A549 (cell line): ENCODE data around the gene AKNAD1. TPM values are rescaled to one million over a fixed set of nuclear protein-coding genes. Genes with fewer than 3 reads are reported as not detected.

Source experiments
- ATAC-seq, 2 experiments: fragments of 200-7000 bp in 1 of 2; fragments of >200 bp in 1 of 2; cut with Nextera tagmentation in 1 of 2; cut with Tn5 transposase in 1 of 2; 3 replicates each; pipeline versions ENCODE4 v1.8.0 to v1.9.1; 2018 to 2020; ENCODE audit warnings: mild to moderate bottlenecking in 1 of 2, moderate library complexity in 1 of 2
- CTCF ChIA-PET: fragments of 300-600 bp; sonication (Branson Sonifier 250); formaldehyde crosslinking; extraction: SDS; loops from one replicate; lab custom pipeline; 2021; ENCODE audit warnings: antibody characterized with exemption, inconsistent platforms; lab: Yijun Ruan, JAX
- POLR2A ChIA-PET: fragments of 350-600 bp; formaldehyde crosslinking; extraction: SDS; loops from one replicate; lab custom pipeline; 2021; ENCODE audit warnings: antibody characterized with exemption, inconsistent platforms; lab: Yijun Ruan, JAX
- DNase-seq, 2 experiments: peaks; one replicate each; pipeline versions ENCODE4 v3.0.0 to v3.0.0-alpha.2; 2011 to 2016; ENCODE audit warnings: low read depth in 1 of 2, low spot score in 1 of 2
- FAIRE-seq: peaks from 2 replicates; lab custom pipeline; 2011; peaks lifted over from hg19 to GRCh38; lab: Jason Lieb, UNC
- H3K27ac ChIP-seq, 2 experiments: fragments of >200 bp; sonication (Bioruptor Twin); formaldehyde crosslinking; 3 replicates each; pipeline ENCODE4 v1.5.1; 2016 to 2017
- H3K4me1 ChIP-seq: fragments of >200 bp; sonication (Bioruptor Twin); formaldehyde crosslinking; 3 replicates; pipeline ENCODE4 v1.6.1; 2016
- H3K4me2 ChIP-seq: fragments of >200 bp; sonication (Bioruptor Twin); formaldehyde crosslinking; 3 replicates; pipeline ENCODE4 v1.6.1; 2016
- H3K4me3 ChIP-seq: fragments of >200 bp; sonication (Bioruptor Twin); formaldehyde crosslinking; 3 replicates; pipeline ENCODE4 v1.5.1; 2016
- H3K9me3 ChIP-seq: fragments of >200 bp; sonication (Bioruptor Twin); formaldehyde crosslinking; 3 replicates; pipeline ENCODE4 v1.6.1; 2016
- CBX8 ChIP-seq: fragments of 200-600 bp; sonication (generic); IDR thresholded peaks from 2 replicates; pipeline ENCODE4 v1.6.1; 2016
- CEBPB ChIP-seq, 2 experiments: fragments of >200 bp in 1 of 2; sonication (Bioruptor Twin) in 1 of 2; formaldehyde crosslinking in 1 of 2; IDR thresholded peaks; 2 replicates each; pipeline ENCODE4 v1.6.1; 2012 to 2016
- CTCF ChIP-seq: fragments of >200 bp; sonication (Bioruptor Twin); formaldehyde crosslinking; IDR thresholded peaks from 3 replicates; pipeline ENCODE4 v1.5.1; 2016
- EHF ChIP-seq: fragments of 250-450 bp; sonication (Bioruptor Pico); IDR thresholded peaks from 2 replicates; pipeline ENCODE4 v1.5.0; 2020; ENCODE audit warnings: mild to moderate bottlenecking
- EHMT2 ChIP-seq: fragments of 200-600 bp; sonication (generic); IDR thresholded peaks from 2 replicates; pipeline ENCODE4 v1.6.1; 2016; ENCODE audit warnings: antibody characterized with exemption, low read depth, mild to moderate bottlenecking, moderate library complexity
- FOSB ChIP-seq: fragments of 250-450 bp; sonication (Bioruptor Pico); IDR thresholded peaks from 2 replicates; pipeline ENCODE4 v1.5.0; 2020; ENCODE audit warnings: mild to moderate bottlenecking, moderate library complexity
- FOXS1 ChIP-seq: fragments of 250-450 bp; sonication (Bioruptor Pico); IDR thresholded peaks from 2 replicates; pipeline ENCODE4 v1.5.0; 2020; ENCODE audit warnings: mild to moderate bottlenecking, moderate library complexity
- NFE2L2 ChIP-seq: fragments of 150-350 bp; conservative IDR thresholded peaks from 2 replicates; pipeline ENCODE4 v1.6.1; 2014; ENCODE audit warnings: low read length
- NR3C1 ChIP-seq: fragments of >200 bp; sonication (Bioruptor Twin); formaldehyde crosslinking; IDR thresholded peaks from 3 replicates; pipeline ENCODE4 v1.6.1; 2017
- PBX3 ChIP-seq: IDR thresholded peaks from 2 replicates; pipeline ENCODE4 v1.6.1; 2012
- POLR2AphosphoS2 ChIP-seq: conservative IDR thresholded peaks from 2 replicates; pipeline ENCODE4 v1.6.1; 2012; ENCODE audit warnings: low read length, improper control_type of control experiment, inconsistent platforms
- RCOR1 ChIP-seq: fragments of 150-350 bp; IDR thresholded peaks from 2 replicates; pipeline ENCODE4 v1.6.1; 2014; ENCODE audit warnings: antibody characterized with exemption, low read length, low read depth
- RFX5 ChIP-seq: fragments of 450-650 bp; IDR thresholded peaks from 2 replicates; pipeline ENCODE4 v1.7.1; 2014; ENCODE audit warnings: antibody characterized with exemption, mild to moderate bottlenecking, moderate library complexity
- TFCP2L1 ChIP-seq: fragments of 250-450 bp; sonication (Bioruptor Pico); IDR thresholded peaks from 2 replicates; pipeline ENCODE4 v1.5.0; 2021; ENCODE audit warnings: mild to moderate bottlenecking
- ZNF302 ChIP-seq: fragments of 250-450 bp; sonication (Bioruptor Pico); IDR thresholded peaks from 2 replicates; pipeline ENCODE4 v1.9.0; 2021; ENCODE audit warnings: inconsistent platforms, mild to moderate bottlenecking, moderate library complexity
- ZSCAN20 ChIP-seq: fragments of 250-450 bp; sonication (Bioruptor Pico); IDR thresholded peaks from 2 replicates; pipeline ENCODE4 v1.8.0; 2022; ENCODE audit warnings: mild to moderate bottlenecking, moderate library complexity
- WGBS: methylation state at CpG from one replicate; pipeline ENCODE4 v1.1.6; 2017; ENCODE audit errors: missing lambda C conversion rate; 5-methylcytosine and 5-hydroxymethylcytosine counted together
- polyA plus RNA-seq, 4 experiments: library from polyadenylated mRNA; depleted of rRNA in 3 of 4; stranded (reverse); fragments of >200 nt; fragmentation: RNase III in 1 of 4; extraction: RNeasy Plus Mini Kit Qiagen cat#74134 plus additional on column Dnase treatment in 1 of 4; gene quantifications; 2 replicates in 3 of 4; 3 replicates in 1 of 4; pipeline ENCODE4 v1.2.3, GENCODE V29; 2011 to 2017
- TF ChIP-seq, protein P1 (sequence below): fragments of 200-600 bp; sonication (generic); IDR thresholded peaks from 2 replicates; pipeline ENCODE4 v1.6.1; 2016; ENCODE audit warnings: antibody characterized with exemption, mild to moderate bottlenecking, moderate library complexity
- TF ChIP-seq, protein P2 (sequence below): IDR thresholded peaks from 2 replicates; pipeline ENCODE4 v1.6.1; 2012

Gene AKNAD1
- polyA plus RNA-seq, 2 of the 4 experiments (the other 2 are of a cell fraction): 0.56 to 1.3 TPM

- no peak for TF ChIP-seq RCOR1
- TF ChIP-seq, protein P1, sequence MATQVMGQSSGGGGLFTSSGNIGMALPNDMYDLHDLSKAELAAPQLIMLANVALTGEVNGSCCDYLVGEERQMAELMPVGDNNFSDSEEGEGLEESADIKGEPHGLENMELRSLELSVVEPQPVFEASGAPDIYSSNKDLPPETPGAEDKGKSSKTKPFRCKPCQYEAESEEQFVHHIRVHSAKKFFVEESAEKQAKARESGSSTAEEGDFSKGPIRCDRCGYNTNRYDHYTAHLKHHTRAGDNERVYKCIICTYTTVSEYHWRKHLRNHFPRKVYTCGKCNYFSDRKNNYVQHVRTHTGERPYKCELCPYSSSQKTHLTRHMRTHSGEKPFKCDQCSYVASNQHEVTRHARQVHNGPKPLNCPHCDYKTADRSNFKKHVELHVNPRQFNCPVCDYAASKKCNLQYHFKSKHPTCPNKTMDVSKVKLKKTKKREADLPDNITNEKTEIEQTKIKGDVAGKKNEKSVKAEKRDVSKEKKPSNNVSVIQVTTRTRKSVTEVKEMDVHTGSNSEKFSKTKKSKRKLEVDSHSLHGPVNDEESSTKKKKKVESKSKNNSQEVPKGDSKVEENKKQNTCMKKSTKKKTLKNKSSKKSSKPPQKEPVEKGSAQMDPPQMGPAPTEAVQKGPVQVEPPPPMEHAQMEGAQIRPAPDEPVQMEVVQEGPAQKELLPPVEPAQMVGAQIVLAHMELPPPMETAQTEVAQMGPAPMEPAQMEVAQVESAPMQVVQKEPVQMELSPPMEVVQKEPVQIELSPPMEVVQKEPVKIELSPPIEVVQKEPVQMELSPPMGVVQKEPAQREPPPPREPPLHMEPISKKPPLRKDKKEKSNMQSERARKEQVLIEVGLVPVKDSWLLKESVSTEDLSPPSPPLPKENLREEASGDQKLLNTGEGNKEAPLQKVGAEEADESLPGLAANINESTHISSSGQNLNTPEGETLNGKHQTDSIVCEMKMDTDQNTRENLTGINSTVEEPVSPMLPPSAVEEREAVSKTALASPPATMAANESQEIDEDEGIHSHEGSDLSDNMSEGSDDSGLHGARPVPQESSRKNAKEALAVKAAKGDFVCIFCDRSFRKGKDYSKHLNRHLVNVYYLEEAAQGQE: no peak
- no peak for TF ChIP-seq PBX3
- TF ChIP-seq EHF (CRISPR knock-in tag): no peak
- CTCF ChIA-PET: no interaction called here
- H3K27ac ChIP-seq: no peak overlapping the region
- DNase-seq (no peak), FAIRE-seq (no peak), ATAC-seq (no peak)
- H3K4me3 ChIP-seq: no peak overlapping the region
- no peaks in the 10 kb centered on the region for H3K9me3 ChIP-seq
- peaks cover 16% of the 10 kb centered on the region; the same call in 2 of the 3 replicates for H3K4me1 ChIP-seq
- POLR2A ChIA-PET: no interaction called here
- H3K4me2 ChIP-seq: peak overlapping the region; percentile 52; the same call in 2 of the 3 replicates
Measured at GRCh38 chr1:108815566-108815965, 41.3 kb downstream of the AKNAD1 start.

- 82% methylated on average over 4 of the region's 4 CpGs for WGBS
- no peaks in the 10 kb centered on the region for H3K9me3 ChIP-seq
- peaks cover 16% of the 10 kb centered on the region; the same call in 2 of the 3 replicates for H3K4me1 ChIP-seq
- DNase-seq: no peak
- no peak for ATAC-seq
- H3K27ac ChIP-seq: no peak overlapping the region
- no peak overlapping the region for H3K4me2 ChIP-seq
- no peak for FAIRE-seq
- ChIA-PET POLR2A (no interaction called here), CTCF (interaction anchor here (1.2 to 1.4 kb wide), 2 partner anchors 9 to 13 kb away, joined by 3 to 7 read pairs; no protein-coding TSS in a partner anchor)
- no peak for TF ChIP-seq CBX8
- no peak for TF ChIP-seq CTCF
- no peak for TF ChIP-seq TFCP2L1 (CRISPR knock-in tag)
- TF ChIP-seq ZNF302 (CRISPR knock-in tag): no peak
- no peak for TF ChIP-seq RFX5
- TF ChIP-seq EHMT2: no peak
- TF ChIP-seq NFE2L2: no peak
- no peak for TF ChIP-seq FOXS1 (CRISPR knock-in tag)
- TF ChIP-seq, protein P2, sequence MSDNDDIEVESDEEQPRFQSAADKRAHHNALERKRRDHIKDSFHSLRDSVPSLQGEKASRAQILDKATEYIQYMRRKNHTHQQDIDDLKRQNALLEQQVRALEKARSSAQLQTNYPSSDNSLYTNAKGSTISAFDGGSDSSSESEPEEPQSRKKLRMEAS: no peak
- no peak for TF ChIP-seq FOSB (CRISPR knock-in tag)
- no peak for TF ChIP-seq NR3C1
- TF ChIP-seq POLR2AphosphoS2: no peak
- TF ChIP-seq ZSCAN20: no peak
- TF ChIP-seq CEBPB (IDR thresholded peaks at IDR 0.05): no peak
- H3K4me3 ChIP-seq: no peak overlapping the region
Measured at GRCh38 chr1:108814343-108815125, 42.4 kb downstream of the AKNAD1 start.
